SK-N-SH treated with all-trans-retinoic acid at 6 μM for 48 hours (cell line): Measurements from ENCODE around the gene TCEA2.

ENCODE experiments used
- BACH2 ChIP-seq: fragments of 250-450 bp; sonication (Bioruptor Pico); IDR thresholded peaks from 2 replicates; pipeline ENCODE4 v1.9.0; 2021; ENCODE audit warnings: mild to moderate bottlenecking, borderline replicate concordance
- PATZ1 ChIP-seq: fragments of 250-450 bp; sonication (Bioruptor Pico); IDR thresholded peaks from 2 replicates; pipeline ENCODE4 v1.8.0; 2020; ENCODE audit warnings: mild to moderate bottlenecking, moderate library complexity, borderline replicate concordance
- PPARA ChIP-seq: fragments of 250-450 bp; sonication (Bioruptor Pico); IDR thresholded peaks from 2 replicates; pipeline ENCODE4 v1.5.0; 2020; ENCODE audit warnings: mild to moderate bottlenecking, borderline replicate concordance
- SNAI2 ChIP-seq: fragments of 250-450 bp; sonication (Bioruptor Pico); IDR thresholded peaks from 2 replicates; pipeline ENCODE4 v1.5.0; 2020; ENCODE audit warnings: mild to moderate bottlenecking, moderate library complexity
- TCF4 ChIP-seq: fragments of 250-450 bp; sonication (Bioruptor Pico); IDR thresholded peaks from 2 replicates; pipeline ENCODE4 v1.8.0; 2021; ENCODE audit warnings: mild to moderate bottlenecking, moderate library complexity, borderline replicate concordance
- TOX ChIP-seq: fragments of 250-450 bp; sonication (Bioruptor Pico); IDR thresholded peaks from 2 replicates; pipeline ENCODE4 v1.8.0; 2021; ENCODE audit warnings: mild to moderate bottlenecking, moderate library complexity, borderline replicate concordance
- ZC3H10 ChIP-seq: fragments of 250-450 bp; sonication (Bioruptor Pico); IDR thresholded peaks from 2 replicates; pipeline ENCODE4 v1.5.1; 2021; ENCODE audit warnings: mild to moderate bottlenecking, moderate library complexity
- ZFP3 ChIP-seq: fragments of 250-450 bp; sonication (Bioruptor Pico); IDR thresholded peaks from 2 replicates; pipeline ENCODE4 v1.5.0; 2020; ENCODE audit warnings: mild to moderate bottlenecking, moderate library complexity

- TF ChIP-seq ZFP3 (no peak), PPARA (CRISPR knock-in tag) (no peak), ZC3H10 (CRISPR knock-in tag) (no peak), TOX (CRISPR knock-in tag) (no peak), BACH2 (CRISPR knock-in tag) (no peak), PATZ1 (CRISPR knock-in tag) (no peak), TCF4 (CRISPR knock-in tag) (no peak), SNAI2 (CRISPR knock-in tag) (no peak)
Observed at GRCh38 chr20:64074963-64075362, 12.0 kb downstream of the TCEA2 start.
